Measurements from ENCODE around the gene EMP2.

DNA sequence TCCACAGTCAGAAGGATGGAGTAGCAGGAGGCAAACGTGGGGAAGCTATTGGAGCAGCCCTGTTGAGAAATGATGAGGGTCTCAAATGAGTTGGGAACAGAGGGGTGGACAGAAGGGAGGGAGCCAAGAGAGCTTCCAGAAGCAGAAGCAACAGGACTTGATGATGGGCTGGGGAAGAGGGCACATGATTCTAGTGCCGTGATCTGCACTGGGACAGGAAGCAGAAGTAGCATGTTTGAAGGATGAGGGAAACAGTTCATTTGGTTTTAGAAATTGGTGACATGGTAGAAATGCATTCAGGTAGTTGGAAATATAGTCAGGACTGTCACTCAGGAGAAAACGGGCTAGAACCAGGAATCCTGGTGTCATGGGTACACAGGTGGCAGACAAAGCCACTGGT, 19.4 kb downstream of the EMP2 start:
- no peak for TF ChIP-seq POLR2AphosphoS5 (IDR thresholded peaks at IDR 0.05)
- no peak for TF ChIP-seq CTCF (IDR thresholded peaks at IDR 0.05)
- TF ChIP-seq EP300 (IDR thresholded peaks at IDR 0.05): no peak
- no peak for TF ChIP-seq POLR2A (IDR thresholded peaks at IDR 0.05)
